AG04449 (cell line): ENCODE results near the gene GOLGA1.

Source experiments
- CTCF ChIA-PET: fragments of 350-600 bp; formaldehyde crosslinking; extraction: SDS; loops from one replicate; lab custom pipeline; 2021; ENCODE audit warnings: antibody characterized with exemption; lab: Yijun Ruan, JAX
- POLR2A ChIA-PET: fragments of 400-600, 350-600 bp; formaldehyde crosslinking; extraction: SDS; loops from one replicate; lab custom pipeline; 2020; ENCODE audit warnings: antibody characterized with exemption, inconsistent platforms; lab: Yijun Ruan, JAX
- DNase-seq: peaks from one replicate; pipeline ENCODE4 v3.0.0-alpha.2; 2010; ENCODE audit warnings: low read depth, low spot score
- H3K4me3 ChIP-seq: 2 replicates; pipeline ENCODE4 v1.5.1; 2011; ENCODE audit warnings: low read depth, mild to moderate bottlenecking, control low read depth, low read length
- TF ChIP-seq, protein P1 (sequence below): IDR thresholded peaks from one replicate; pipeline ENCODE4 v1.5.1; 2011; ENCODE audit warnings: mild to moderate bottlenecking, moderate library complexity, low read length, control low read depth, inconsistent platforms; ENCODE audit not compliant: insufficient read depth; ENCODE audit errors: missing control alignments

GOLGA1 gene

DNA sequence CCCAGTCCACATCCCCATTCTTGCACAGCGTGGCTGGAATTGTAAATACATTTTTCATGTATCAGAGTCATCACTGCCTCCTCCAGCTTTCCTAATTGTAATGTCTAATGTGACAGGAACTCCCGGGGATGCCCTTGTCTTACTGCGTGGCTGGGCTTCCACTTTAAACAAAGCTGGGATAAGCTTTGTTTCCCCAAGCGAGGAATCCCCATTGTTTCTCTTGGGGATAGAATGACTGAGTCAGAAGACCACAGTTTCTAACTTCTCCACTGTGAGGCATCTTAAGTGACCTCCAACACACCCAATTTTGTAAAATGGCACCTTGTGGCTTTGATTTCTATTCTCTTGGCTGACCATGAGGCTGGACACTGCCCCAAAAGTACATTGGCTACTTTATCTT, 56.5 kb downstream of the GOLGA1 start:
- no peak overlapping the region for H3K4me3 ChIP-seq
- POLR2A ChIA-PET = no interaction called here
- CTCF ChIA-PET = interaction anchor here (1.0 to 3.2 kb wide), 4 partner anchors 9 to 112 kb away, joined by 3 to 21 read pairs (median 4); partner anchors contain the start of gene WDR38
- TF ChIP-seq, protein P1, sequence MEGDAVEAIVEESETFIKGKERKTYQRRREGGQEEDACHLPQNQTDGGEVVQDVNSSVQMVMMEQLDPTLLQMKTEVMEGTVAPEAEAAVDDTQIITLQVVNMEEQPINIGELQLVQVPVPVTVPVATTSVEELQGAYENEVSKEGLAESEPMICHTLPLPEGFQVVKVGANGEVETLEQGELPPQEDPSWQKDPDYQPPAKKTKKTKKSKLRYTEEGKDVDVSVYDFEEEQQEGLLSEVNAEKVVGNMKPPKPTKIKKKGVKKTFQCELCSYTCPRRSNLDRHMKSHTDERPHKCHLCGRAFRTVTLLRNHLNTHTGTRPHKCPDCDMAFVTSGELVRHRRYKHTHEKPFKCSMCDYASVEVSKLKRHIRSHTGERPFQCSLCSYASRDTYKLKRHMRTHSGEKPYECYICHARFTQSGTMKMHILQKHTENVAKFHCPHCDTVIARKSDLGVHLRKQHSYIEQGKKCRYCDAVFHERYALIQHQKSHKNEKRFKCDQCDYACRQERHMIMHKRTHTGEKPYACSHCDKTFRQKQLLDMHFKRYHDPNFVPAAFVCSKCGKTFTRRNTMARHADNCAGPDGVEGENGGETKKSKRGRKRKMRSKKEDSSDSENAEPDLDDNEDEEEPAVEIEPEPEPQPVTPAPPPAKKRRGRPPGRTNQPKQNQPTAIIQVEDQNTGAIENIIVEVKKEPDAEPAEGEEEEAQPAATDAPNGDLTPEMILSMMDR = no peak
- no peak for DNase-seq

- ChIA-PET POLR2A (no interaction called here), CTCF (interaction anchor here (1.5 to 3.2 kb wide), 3 partner anchors 11 to 109 kb away, joined by 3 to 21 read pairs (median 4); no protein-coding TSS in a partner anchor)
- no peak overlapping the region for H3K4me3 ChIP-seq
- TF ChIP-seq, protein P1 = no peak
- no peak for DNase-seq
Measured at GRCh38 chr9:124882231-124882630, 58.7 kb downstream of the GOLGA1 start.

- CTCF ChIA-PET = interaction anchor here (1.2 to 1.8 kb wide), 3 partner anchors 10 to 48 kb away, joined by 3 to 6 read pairs (median 3); no protein-coding TSS in a partner anchor
- TF ChIP-seq, protein P1 = no peak
Measured at GRCh38 chr9:124881138-124881743, 59.6 kb downstream of the GOLGA1 start.

GRCh38 chr9:124880501-124880900, 60.4 kb downstream of the GOLGA1 start:
- TF ChIP-seq, protein P1 = no peak
- POLR2A ChIA-PET = no interaction called here
- no peak overlapping the region for H3K4me3 ChIP-seq
- CTCF ChIA-PET = interaction anchor here (0.8 to 1.8 kb wide), 5 partner anchors 11 to 47 kb away, joined by 3 to 6 read pairs (median 3); partner anchors contain the start of gene ARPC5L
- DNase-seq = no peak

More at GRCh38 chr9:124881138-124881743, 59.6 kb downstream of the GOLGA1 start:
- H3K4me3 ChIP-seq = no peak overlapping the region
- POLR2A ChIA-PET = no interaction called here
- DNase-seq = no peak

DNA sequence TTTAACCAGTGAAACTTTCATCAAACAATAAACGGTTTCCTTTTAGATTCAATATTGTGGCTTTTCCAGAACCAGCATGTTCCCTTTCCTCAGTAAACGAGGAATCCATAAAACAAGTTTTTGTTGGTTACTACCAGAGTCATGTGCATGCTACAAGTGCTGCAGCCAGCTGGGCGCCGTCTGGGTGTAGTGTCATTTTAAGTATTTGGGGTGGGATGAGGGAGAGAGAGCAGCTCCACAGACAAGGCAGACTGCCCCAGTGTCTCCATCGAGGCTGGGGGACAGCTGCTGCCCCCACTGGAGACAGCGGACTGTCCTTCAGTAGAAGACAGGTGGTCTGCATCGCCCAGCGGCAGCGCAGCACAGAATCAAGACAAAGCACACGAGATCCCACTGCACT, 61.7 kb downstream of the GOLGA1 start:
- DNase-seq = no peak
- no peak overlapping the region for H3K4me3 ChIP-seq
- TF ChIP-seq, protein P1 = no peak
- ChIA-PET POLR2A (interaction anchor here (1.4 kb wide), 1 partner anchor 8 kb away, joined by 3 read pairs; no protein-coding TSS in a partner anchor), CTCF (interaction anchor here (1.0 to 3.4 kb wide), 7 partner anchors 15 to 105 kb away, joined by 3 to 18 read pairs (median 4); partner anchors contain the start of gene ARPC5L)

DNA sequence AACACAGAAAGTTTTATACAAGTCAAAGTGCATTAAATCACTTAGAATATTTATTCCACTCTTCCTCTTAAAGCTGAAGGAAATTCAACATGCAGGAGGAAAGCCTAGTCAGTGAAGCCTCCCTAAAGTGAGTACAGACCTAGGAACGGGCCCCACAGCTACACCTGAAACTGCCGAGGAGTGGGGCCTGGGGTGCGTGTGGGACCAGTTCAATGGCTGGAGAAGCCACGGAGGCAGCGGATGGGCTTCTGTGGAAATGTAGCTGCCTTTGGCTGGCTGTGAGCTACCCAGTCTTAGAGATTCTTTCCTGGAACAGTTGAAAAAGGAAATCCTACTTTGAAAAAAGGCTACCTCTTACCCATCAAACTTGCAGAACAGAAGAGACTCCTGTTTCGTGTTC, 62.4 kb downstream of the GOLGA1 start:
- TF ChIP-seq, protein P1 = no peak
- ChIA-PET CTCF (interaction anchor here (1.1 to 3.4 kb wide), 7 partner anchors 9 to 107 kb away, joined by 3 to 18 read pairs (median 4); partner anchors contain the start of gene NR6A1), POLR2A (interaction anchor here (1.2 to 1.4 kb wide), 2 partner anchors 9 to 18 kb away, joined by 3 to 4 read pairs; no protein-coding TSS in a partner anchor)
- no peak overlapping the region for H3K4me3 ChIP-seq
- DNase-seq = no peak
